RWPE2 (cell line): ENCODE data around the gene KLK8.

ENCODE experiments used
- ATAC-seq: fragments of 200-7000 bp; cut with Tn5 transposase; 3 replicates; pipeline ENCODE4 v1.9.1; 2021; ENCODE audit warnings: low read depth
- DNase-seq: peaks from one replicate; pipeline ENCODE4 v3.0.0-alpha.2; 2020; ENCODE audit warnings: low spot score
- H3K27ac ChIP-seq: fragments of 450-650 bp; 2 replicates; pipeline ENCODE4 v1.5.1; 2017; ENCODE audit warnings: mild to moderate bottlenecking; ENCODE audit not compliant: poor library complexity, severe bottlenecking
- H3K27me3 ChIP-seq: fragments of 250-450 bp; sonication (Bioruptor Pico); 2 replicates; pipeline ENCODE4 v1.5.1; 2021; ENCODE audit warnings: mild to moderate bottlenecking, moderate library complexity; ENCODE audit not compliant: insufficient read depth, poor library complexity, severe bottlenecking
- H3K36me3 ChIP-seq: fragments of 250-450 bp; sonication (Bioruptor Pico); 2 replicates; pipeline ENCODE4 v1.5.1; 2020; ENCODE audit warnings: low read depth, mild to moderate bottlenecking, moderate library complexity
- H3K4me1 ChIP-seq: fragments of 250-450 bp; sonication (Bioruptor Pico); 2 replicates; pipeline ENCODE4 v1.5.1; 2021; ENCODE audit warnings: mild to moderate bottlenecking, moderate library complexity; ENCODE audit not compliant: insufficient read depth, poor library complexity, severe bottlenecking
- H3K4me3 ChIP-seq: fragments of 250-450 bp; sonication (Bioruptor Pico); 2 replicates; pipeline ENCODE4 v1.5.1; 2021; ENCODE audit warnings: mild to moderate bottlenecking, moderate library complexity; ENCODE audit not compliant: severe bottlenecking
- H3K9me3 ChIP-seq: fragments of 250-450 bp; sonication (Bioruptor Pico); 2 replicates; pipeline ENCODE4 v1.5.1; 2021; ENCODE audit warnings: mild to moderate bottlenecking, moderate library complexity; ENCODE audit not compliant: severe bottlenecking
- TF ChIP-seq, protein P1 (sequence below): fragments of 450-650 bp; IDR thresholded peaks from one replicate; pipeline ENCODE4 v1.5.1; 2017; ENCODE audit warnings: mild to moderate bottlenecking, moderate library complexity; ENCODE audit not compliant: poor library complexity, severe bottlenecking

Gene KLK8

GRCh38 chr19:50968716-50969412, 32.5 kb downstream of the KLK8 start:
- H3K4me3 ChIP-seq, result no peak overlapping the region
- no peaks in the 10 kb centered on the region for H3K27me3 ChIP-seq
- DNase-seq (no peak), ATAC-seq (no peak; the same call in 1 of the 3 replicates)
- peaks cover 7% of the 10 kb centered on the region for H3K4me1 ChIP-seq
- no peak overlapping the region for H3K27ac ChIP-seq
- TF ChIP-seq, protein P1, sequence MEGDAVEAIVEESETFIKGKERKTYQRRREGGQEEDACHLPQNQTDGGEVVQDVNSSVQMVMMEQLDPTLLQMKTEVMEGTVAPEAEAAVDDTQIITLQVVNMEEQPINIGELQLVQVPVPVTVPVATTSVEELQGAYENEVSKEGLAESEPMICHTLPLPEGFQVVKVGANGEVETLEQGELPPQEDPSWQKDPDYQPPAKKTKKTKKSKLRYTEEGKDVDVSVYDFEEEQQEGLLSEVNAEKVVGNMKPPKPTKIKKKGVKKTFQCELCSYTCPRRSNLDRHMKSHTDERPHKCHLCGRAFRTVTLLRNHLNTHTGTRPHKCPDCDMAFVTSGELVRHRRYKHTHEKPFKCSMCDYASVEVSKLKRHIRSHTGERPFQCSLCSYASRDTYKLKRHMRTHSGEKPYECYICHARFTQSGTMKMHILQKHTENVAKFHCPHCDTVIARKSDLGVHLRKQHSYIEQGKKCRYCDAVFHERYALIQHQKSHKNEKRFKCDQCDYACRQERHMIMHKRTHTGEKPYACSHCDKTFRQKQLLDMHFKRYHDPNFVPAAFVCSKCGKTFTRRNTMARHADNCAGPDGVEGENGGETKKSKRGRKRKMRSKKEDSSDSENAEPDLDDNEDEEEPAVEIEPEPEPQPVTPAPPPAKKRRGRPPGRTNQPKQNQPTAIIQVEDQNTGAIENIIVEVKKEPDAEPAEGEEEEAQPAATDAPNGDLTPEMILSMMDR, result no peak
- no peaks in the 10 kb centered on the region for H3K9me3 ChIP-seq
- H3K36me3 ChIP-seq, result no peaks in the 10 kb centered on the region

- DNase-seq, result no peak
- Histone ChIP-seq H3K27me3 (no peaks in the 10 kb centered on the region), H3K36me3 (no peaks in the 10 kb centered on the region), H3K27ac (no peak overlapping the region), H3K4me3 (no peak overlapping the region), H3K9me3 (no peaks in the 10 kb centered on the region), H3K4me1 (peaks cover 7% of the 10 kb centered on the region)
- TF ChIP-seq, protein P1, result no peak
- no peak for ATAC-seq
Measured at GRCh38 chr19:50967929-50968715, 33.3 kb downstream of the KLK8 start.

DNA sequence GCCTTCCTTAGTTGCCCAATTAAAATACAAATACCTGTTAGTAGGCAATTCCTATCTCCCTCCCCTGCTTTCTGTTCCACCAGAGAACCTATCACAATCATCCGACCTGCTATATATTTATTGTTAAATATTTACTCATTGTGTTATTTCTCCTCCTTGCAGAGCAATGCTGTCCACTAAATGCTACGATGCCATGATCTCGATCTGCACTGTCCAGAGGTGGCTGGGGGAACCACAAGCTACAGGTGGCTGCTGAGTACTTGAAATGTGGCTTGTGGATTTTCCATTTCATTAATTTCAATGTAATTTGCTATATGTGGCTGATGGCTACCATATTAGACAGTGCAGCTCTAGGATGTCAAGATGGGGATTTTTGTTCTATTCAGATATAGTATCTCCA, 37.1 kb downstream of the KLK8 start:
- Histone ChIP-seq H3K4me1 (peaks cover 2% of the 10 kb centered on the region), H3K36me3 (no peaks in the 10 kb centered on the region), H3K4me3 (no peak overlapping the region), H3K27ac (no peak overlapping the region), H3K9me3 (no peaks in the 10 kb centered on the region), H3K27me3 (no peaks in the 10 kb centered on the region)
- DNase-seq (no peak), ATAC-seq (no peak)
- TF ChIP-seq, protein P1, result no peak

GRCh38 chr19:50963381-50963780, 38.0 kb downstream of the KLK8 start:
- TF ChIP-seq, protein P1, result no peak
- Histone ChIP-seq H3K4me1 (no peaks in the 10 kb centered on the region), H3K27ac (no peak overlapping the region), H3K9me3 (no peaks in the 10 kb centered on the region), H3K4me3 (no peak overlapping the region), H3K27me3 (no peaks in the 10 kb centered on the region), H3K36me3 (no peaks in the 10 kb centered on the region)
- no peak for ATAC-seq
- no peak for DNase-seq

GRCh38 chr19:50962245-50962644, 39.2 kb downstream of the KLK8 start:
- no peaks in the 10 kb centered on the region for H3K4me1 ChIP-seq
- H3K27me3 ChIP-seq, result no peaks in the 10 kb centered on the region
- no peak overlapping the region for H3K4me3 ChIP-seq
- ATAC-seq (no peak), DNase-seq (no peak)
- no peaks in the 10 kb centered on the region for H3K9me3 ChIP-seq
- H3K27ac ChIP-seq, result no peak overlapping the region
- no peaks in the 10 kb centered on the region for H3K36me3 ChIP-seq
- TF ChIP-seq, protein P1, result no peak
